Neural cell (in vitro differentiated cells): ENCODE results near the gene CDKL4. TPM values are rescaled to one million over a fixed set of nuclear protein-coding genes. Genes with fewer than 3 reads are reported as not detected.
"Not testable (repeated sequence)": the region's sequence is repeated elsewhere in the genome, so short reads cannot be mapped to it uniquely, and the experiment has no call there.

Experiments used
- H2AFZ ChIP-seq: fragments of 200-600, 300-800 bp; sonication (generic), shearing (Covaris generic); 2 replicates; pipeline ENCODE4 v1.6.0; 2014; ENCODE audit warnings: low read depth, mild to moderate bottlenecking, antibody characterized with exemption, low read length, moderate library complexity
- H3F3A ChIP-seq: fragments of 200-600 bp; shearing (Covaris generic); 2 replicates; pipeline ENCODE4 v1.6.1; 2016; ENCODE audit warnings: mild to moderate bottlenecking, moderate library complexity, mixed read lengths, antibody characterized with exemption, low read length; ENCODE audit not compliant: insufficient read depth, poor library complexity, severe bottlenecking
- H3K27ac ChIP-seq: fragments of 200-600, 300-800 bp; sonication (generic), shearing (Covaris generic); 2 replicates; pipeline ENCODE4 v1.5.1; 2014; ENCODE audit warnings: mild to moderate bottlenecking, low read length, moderate library complexity
- H3K27me3 ChIP-seq: fragments of 300-800, 200-600 bp; sonication (generic), shearing (Covaris generic); 2 replicates; pipeline ENCODE4 v1.6.0; 2014; ENCODE audit warnings: mild to moderate bottlenecking, low read depth, low read length, moderate library complexity; ENCODE audit not compliant: insufficient read depth
- H3K36me3 ChIP-seq: fragments of 300-800, 200-600 bp; sonication (generic), shearing (Covaris generic); 2 replicates; pipeline ENCODE4 v1.5.1; 2014; ENCODE audit warnings: mild to moderate bottlenecking, antibody characterized with exemption, low read length, moderate library complexity; ENCODE audit not compliant: insufficient read depth
- H3K4me2 ChIP-seq: fragments of 300-800, 200-600 bp; sonication (generic), shearing (Covaris generic); 2 replicates; pipeline ENCODE4 v1.6.0; 2014; ENCODE audit warnings: mild to moderate bottlenecking, low read length
- H3K4me3 ChIP-seq: fragments of 300-800, 200-600 bp; sonication (generic), shearing (Covaris generic); 2 replicates; pipeline ENCODE4 v1.5.1; 2014; ENCODE audit warnings: mild to moderate bottlenecking, low read length, moderate library complexity
- H3K79me2 ChIP-seq: fragments of 200-600 bp; shearing (Covaris generic); replicated peaks from 2 replicates; pipeline ENCODE4 v1.6.0; 2014; ENCODE audit warnings: mild to moderate bottlenecking, low read length, moderate library complexity; ENCODE audit not compliant: insufficient read depth
- H3K9ac ChIP-seq: fragments of 300-800, 200-600 bp; sonication (generic), shearing (Covaris generic); 2 replicates; pipeline ENCODE4 v1.6.1; 2016; ENCODE audit warnings: mild to moderate bottlenecking, low read length, mixed read lengths
- H3K9me2 ChIP-seq: fragments of 200-600 bp; shearing (Covaris generic); 2 replicates; pipeline ENCODE4 v1.6.1; 2016; ENCODE audit warnings: mild to moderate bottlenecking, low read length, mixed read lengths; ENCODE audit not compliant: insufficient read depth
- H3K9me3 ChIP-seq: fragments of 200-600, 300-800 bp; sonication (generic), shearing (Covaris generic); 2 replicates; pipeline ENCODE4 v1.6.1; 2016; ENCODE audit warnings: mild to moderate bottlenecking, mixed run types, low read length, moderate library complexity, mixed read lengths
- H4K20me1 ChIP-seq: fragments of 200-600 bp; shearing (Covaris generic); 2 replicates; pipeline ENCODE4 v1.6.1; 2016; ENCODE audit warnings: mild to moderate bottlenecking, mixed run types; ENCODE audit not compliant: insufficient read depth
- EP300 ChIP-seq: fragments of 450-650 bp; conservative IDR thresholded peaks from 2 replicates; pipeline ENCODE4 v1.6.1; 2014; ENCODE audit warnings: antibody characterized with exemption, mild to moderate bottlenecking, moderate library complexity; ENCODE audit not compliant: poor library complexity, severe bottlenecking
- MXI1 ChIP-seq: fragments of 450-650 bp; conservative IDR thresholded peaks from 2 replicates; pipeline ENCODE4 v1.6.1; 2014; ENCODE audit warnings: antibody characterized with exemption, mild to moderate bottlenecking; ENCODE audit not compliant: poor library complexity, severe bottlenecking
- POLR2AphosphoS5 ChIP-seq: IDR thresholded peaks from 2 replicates; pipeline ENCODE4 v1.6.1; 2012
- RAD21 ChIP-seq: fragments of 450-650 bp; conservative IDR thresholded peaks from 2 replicates; pipeline ENCODE4 v1.6.1; 2014; ENCODE audit warnings: antibody characterized with exemption, mild to moderate bottlenecking, moderate library complexity
- TAF1 ChIP-seq: IDR thresholded peaks from 2 replicates; pipeline ENCODE4 v1.6.1; 2012; ENCODE audit warnings: low read depth
- polyA plus RNA-seq: library from polyadenylated mRNA; depleted of rRNA; stranded (reverse); fragments of >200 nt; gene quantifications from 2 replicates; pipeline ENCODE4 v1.2.3, GENCODE V29; 2014
- TF ChIP-seq, protein P1 (sequence below): IDR thresholded peaks from 2 replicates; pipeline ENCODE4 v1.6.1; 2012; ENCODE audit warnings: borderline replicate concordance
- TF ChIP-seq, protein P2 (sequence below): fragments of 450-650 bp; IDR thresholded peaks from 2 replicates; pipeline ENCODE4 v1.5.1; 2014; ENCODE audit warnings: antibody characterized with exemption, mild to moderate bottlenecking, moderate library complexity; ENCODE audit not compliant: poor library complexity, severe bottlenecking

CDKL4 gene
- polyA plus RNA-seq, 1 donor from 2014 or later = not detected

DNA sequence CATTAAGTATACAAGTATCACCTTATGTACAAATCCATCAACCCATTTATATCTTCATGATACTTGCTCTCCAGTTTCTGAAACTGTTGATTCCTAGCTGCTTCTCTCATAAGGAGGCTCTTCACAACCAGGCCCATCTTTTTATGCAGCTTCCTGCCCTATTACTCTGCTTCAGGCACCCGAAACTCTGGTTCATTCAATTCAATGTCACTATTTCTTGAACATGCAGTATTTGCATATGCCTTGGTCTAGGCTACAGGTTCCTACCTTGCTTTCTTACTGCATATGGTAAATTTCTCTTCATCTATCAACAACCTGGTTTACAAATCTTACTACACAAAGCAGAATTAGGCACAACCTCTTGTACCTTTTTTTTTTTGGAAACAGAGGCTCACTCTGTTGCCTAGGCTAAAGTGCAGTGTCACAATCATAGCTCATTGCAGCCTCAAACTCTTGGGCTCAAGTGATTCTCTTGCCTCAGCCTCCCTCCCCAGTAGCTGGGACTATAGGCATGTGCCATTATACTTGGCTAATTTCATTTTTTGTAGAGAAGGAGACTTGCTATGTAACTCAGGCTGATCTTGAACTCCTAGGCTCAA is 2.7 kb upstream of the CDKL4 start:
- no peaks in the 10 kb centered on the region for H3K79me2 ChIP-seq
- peaks cover 6% of the 10 kb centered on the region for H3K36me3 ChIP-seq
- H3K9ac ChIP-seq = no peak overlapping the region
- no peak overlapping the region for H3K4me2 ChIP-seq
- H3K27ac ChIP-seq = no peak overlapping the region
- H2AFZ ChIP-seq = no peak overlapping the region
- no peaks in the 10 kb centered on the region for H3F3A ChIP-seq
- H3K27me3 ChIP-seq = no peaks in the 10 kb centered on the region
- TF ChIP-seq MXI1 (no peak), EP300 (no peak), RAD21 (no peak), TAF1 (no peak), POLR2AphosphoS5 (peak; percentile 3)
- TF ChIP-seq, protein P1, sequence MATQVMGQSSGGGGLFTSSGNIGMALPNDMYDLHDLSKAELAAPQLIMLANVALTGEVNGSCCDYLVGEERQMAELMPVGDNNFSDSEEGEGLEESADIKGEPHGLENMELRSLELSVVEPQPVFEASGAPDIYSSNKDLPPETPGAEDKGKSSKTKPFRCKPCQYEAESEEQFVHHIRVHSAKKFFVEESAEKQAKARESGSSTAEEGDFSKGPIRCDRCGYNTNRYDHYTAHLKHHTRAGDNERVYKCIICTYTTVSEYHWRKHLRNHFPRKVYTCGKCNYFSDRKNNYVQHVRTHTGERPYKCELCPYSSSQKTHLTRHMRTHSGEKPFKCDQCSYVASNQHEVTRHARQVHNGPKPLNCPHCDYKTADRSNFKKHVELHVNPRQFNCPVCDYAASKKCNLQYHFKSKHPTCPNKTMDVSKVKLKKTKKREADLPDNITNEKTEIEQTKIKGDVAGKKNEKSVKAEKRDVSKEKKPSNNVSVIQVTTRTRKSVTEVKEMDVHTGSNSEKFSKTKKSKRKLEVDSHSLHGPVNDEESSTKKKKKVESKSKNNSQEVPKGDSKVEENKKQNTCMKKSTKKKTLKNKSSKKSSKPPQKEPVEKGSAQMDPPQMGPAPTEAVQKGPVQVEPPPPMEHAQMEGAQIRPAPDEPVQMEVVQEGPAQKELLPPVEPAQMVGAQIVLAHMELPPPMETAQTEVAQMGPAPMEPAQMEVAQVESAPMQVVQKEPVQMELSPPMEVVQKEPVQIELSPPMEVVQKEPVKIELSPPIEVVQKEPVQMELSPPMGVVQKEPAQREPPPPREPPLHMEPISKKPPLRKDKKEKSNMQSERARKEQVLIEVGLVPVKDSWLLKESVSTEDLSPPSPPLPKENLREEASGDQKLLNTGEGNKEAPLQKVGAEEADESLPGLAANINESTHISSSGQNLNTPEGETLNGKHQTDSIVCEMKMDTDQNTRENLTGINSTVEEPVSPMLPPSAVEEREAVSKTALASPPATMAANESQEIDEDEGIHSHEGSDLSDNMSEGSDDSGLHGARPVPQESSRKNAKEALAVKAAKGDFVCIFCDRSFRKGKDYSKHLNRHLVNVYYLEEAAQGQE = no peak
- TF ChIP-seq, protein P2, sequence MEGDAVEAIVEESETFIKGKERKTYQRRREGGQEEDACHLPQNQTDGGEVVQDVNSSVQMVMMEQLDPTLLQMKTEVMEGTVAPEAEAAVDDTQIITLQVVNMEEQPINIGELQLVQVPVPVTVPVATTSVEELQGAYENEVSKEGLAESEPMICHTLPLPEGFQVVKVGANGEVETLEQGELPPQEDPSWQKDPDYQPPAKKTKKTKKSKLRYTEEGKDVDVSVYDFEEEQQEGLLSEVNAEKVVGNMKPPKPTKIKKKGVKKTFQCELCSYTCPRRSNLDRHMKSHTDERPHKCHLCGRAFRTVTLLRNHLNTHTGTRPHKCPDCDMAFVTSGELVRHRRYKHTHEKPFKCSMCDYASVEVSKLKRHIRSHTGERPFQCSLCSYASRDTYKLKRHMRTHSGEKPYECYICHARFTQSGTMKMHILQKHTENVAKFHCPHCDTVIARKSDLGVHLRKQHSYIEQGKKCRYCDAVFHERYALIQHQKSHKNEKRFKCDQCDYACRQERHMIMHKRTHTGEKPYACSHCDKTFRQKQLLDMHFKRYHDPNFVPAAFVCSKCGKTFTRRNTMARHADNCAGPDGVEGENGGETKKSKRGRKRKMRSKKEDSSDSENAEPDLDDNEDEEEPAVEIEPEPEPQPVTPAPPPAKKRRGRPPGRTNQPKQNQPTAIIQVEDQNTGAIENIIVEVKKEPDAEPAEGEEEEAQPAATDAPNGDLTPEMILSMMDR = no peak
- no peaks in the 10 kb centered on the region for H3K9me3 ChIP-seq
- no peaks in the 10 kb centered on the region for H3K9me2 ChIP-seq
- H4K20me1 ChIP-seq = no peaks in the 10 kb centered on the region
- no peak overlapping the region for H3K4me3 ChIP-seq

DNA sequence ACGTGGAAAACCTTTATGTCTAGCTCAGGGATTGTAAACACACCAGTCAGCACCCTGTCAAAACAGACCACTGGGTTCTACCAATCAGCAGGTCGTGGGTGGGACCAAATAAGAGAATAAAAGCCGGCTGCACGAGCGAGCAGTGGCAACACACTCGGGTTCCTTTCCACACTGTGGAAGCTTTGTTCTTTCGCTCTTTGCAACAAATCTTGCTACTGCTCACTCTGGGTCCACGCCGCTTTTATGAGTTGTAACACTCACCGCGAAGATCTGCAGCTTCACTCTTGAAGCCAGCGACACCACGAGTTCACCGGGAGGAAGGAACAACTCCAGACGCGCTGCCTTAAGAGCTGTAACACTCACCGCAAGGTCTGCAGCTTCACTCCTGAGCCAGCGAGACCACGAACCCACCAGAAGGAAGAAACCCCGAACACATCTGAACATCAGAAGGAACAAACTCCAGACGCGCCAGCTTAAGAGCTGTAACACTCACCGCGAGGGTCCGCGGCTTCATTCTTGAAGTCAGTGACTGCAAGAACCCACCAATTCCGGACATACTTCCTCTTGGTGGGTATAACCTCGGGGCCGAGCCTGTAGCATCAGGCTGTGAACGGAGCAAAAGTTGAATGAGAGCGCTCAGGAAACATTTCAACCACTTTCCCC is 1.3 kb upstream of the CDKL4 start:
- H4K20me1 ChIP-seq, H3K36me3 ChIP-seq, H3K9ac ChIP-seq, H3K27me3 ChIP-seq, H3K4me3 ChIP-seq, H2AFZ ChIP-seq, H3F3A ChIP-seq, H3K9me2 ChIP-seq, H3K4me2 ChIP-seq, H3K79me2 ChIP-seq, H3K9me3 ChIP-seq, H3K27ac ChIP-seq: not testable (repeated sequence)

DNA sequence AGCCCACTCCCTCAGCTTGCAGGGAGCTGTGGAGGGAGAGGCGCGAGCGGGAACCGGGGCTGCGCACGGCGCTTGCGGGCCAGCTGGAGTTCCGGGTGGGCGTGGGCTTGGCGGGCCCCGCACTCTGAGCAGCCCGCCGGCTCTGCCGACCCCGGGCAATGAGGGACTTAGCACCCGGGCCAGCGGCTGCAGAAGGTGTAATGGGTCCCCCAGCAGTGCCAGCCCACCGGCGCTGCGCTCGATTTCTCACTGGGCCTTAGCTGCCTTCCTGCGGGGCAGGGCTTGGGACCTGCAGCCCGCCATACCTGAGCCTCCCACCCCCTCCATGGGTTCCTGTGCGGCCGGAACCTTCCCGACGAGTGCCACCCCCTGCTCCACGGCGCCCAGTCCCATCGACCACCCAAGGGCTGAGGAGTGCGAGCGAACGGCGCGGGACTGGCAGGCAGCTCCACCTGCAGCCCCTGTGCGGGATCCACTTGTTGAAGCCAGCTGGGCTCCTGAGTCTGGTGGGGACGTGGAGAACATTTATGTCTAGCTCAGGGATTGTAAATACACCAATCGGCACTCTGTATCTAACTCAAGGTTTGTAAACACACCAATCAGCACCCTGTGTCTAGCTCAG is 582 bp upstream of the CDKL4 start:
- not testable (repeated sequence) for H3F3A ChIP-seq, H4K20me1 ChIP-seq, H3K9me3 ChIP-seq, H3K27me3 ChIP-seq, H2AFZ ChIP-seq, H3K36me3 ChIP-seq, H3K4me3 ChIP-seq, H3K9ac ChIP-seq, H3K9me2 ChIP-seq, H3K27ac ChIP-seq, H3K4me2 ChIP-seq, H3K79me2 ChIP-seq
